GM18867 (cell line): ENCODE measurements around the gene MAST3.
"Not testable (repeated sequence)": the region's sequence is repeated elsewhere in the genome, so short reads cannot be mapped to it uniquely, and the experiment has no call there.

Source experiments
- ATAC-seq: cut with Tn5 transposase; IDR thresholded peaks from one replicate; pipeline ENCODE4 v1.9.1; 2021; ENCODE audit warnings: mild to moderate bottlenecking, moderate library complexity; ENCODE audit not compliant: unreplicated experiment

Gene MAST3

DNA sequence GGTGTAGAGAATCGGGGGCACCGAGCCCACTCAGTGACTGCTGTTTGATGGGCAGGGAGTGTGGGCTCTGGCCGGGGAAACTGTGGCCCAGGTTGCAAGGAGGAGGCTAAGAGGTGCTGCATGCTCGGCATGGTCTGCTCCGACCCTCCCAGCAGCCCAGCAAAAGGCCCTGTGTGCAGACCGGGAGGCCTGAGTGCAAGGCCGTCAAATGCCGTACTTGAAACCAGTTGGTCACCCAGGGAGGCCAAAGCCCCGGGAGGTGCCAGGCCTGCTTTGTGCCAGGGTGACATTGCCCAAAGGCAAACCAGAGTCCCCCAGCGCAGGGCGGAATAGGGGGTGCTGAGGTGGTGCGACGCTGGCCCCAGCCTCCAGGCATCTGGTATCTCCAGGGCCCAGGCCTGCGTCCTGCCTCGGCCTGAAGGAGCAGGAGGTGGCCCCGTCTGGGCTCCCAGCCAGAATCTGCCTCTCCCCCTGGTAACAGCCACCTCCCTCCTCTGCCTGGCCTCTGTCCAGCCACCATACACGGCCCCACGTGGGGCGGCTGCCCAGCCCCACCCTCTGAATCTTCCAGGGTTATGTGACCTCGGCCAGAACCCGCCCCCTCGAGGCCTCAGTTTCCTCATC lies 59.4 kb downstream of the MAST3 start:
- ATAC-seq = no peak

DNA sequence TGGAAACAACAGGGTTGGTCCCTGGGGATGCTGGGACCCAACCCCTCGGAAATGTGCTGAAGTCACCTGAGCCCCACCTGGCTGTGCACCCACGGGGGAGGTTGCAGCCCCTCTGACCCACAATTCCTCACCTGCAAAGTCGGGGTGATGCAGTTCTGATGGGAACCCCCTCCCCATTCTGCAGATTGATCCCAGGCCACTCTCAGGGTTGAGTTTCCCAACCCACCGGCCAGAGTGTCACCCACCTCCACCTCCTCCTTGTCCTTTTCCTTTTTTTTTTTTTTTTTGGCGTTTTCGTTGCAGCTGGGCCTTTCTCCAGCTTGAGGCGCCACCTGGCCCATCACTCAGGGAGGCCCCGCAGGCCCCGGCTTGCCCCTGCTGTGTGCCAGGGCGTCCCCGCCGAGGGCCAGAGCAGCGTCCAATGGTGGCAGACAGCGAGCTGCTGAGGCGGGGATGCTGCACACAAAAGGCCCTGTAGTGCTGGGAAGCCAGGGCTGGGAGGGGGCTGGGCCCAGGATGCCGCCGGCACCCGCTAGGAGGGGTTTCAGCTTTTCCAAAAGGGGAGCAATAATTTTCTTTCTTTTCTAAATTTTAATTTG lies 60.0 kb downstream of the MAST3 start:
- no peak for ATAC-seq

DNA sequence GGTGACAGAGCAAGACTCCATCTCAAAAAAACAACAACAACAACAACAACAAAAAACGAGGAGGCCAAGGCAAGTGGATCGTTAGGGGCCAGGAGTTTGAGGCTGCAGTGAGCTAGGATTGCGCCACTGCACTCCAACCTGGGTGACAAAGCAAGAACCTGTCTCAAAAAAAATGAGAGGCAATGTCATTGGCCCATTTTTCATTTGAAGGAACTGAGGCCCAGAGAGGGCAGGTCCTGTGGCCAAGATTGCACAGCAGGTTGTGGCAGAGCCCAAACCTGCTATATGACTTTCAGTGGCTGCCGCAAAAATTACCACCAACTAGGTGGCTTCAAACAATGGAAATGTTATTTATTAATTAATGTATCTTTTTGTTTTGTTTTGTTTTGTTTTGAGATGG lies 60.9 kb downstream of the MAST3 start:
- no peak for ATAC-seq

- ATAC-seq = not testable (repeated sequence)
These were observed 61.6 kb downstream of the MAST3 start for GRCh38 chr19:18159059-18159616.

DNA sequence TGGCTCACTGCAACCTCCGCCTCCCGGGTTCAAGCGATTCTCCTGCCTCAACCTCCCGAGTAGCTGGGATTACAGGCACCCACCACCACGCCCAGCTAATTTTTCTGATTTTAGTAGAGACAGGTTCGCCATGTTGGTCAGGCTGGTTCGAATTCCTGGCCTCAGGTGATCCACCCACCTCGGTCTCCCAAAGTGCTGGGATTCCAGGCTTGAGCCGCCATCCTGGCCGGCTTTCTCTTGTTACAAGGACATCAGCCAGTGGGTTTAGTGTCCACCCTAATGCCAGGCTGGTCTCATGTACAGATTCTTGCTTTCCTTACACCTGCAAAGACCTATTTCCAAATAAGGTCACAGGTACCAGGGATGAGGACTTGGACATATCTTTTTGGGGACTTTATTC lies 62.2 kb downstream of the MAST3 start:
- ATAC-seq = no peak

- ATAC-seq = no peak
These were observed 63.0 kb downstream of the MAST3 start for GRCh38 chr19:18160493-18160970.

- ATAC-seq = peak; percentile 62
These were observed 63.5 kb downstream of the MAST3 start for GRCh38 chr19:18160971-18161635.

DNA sequence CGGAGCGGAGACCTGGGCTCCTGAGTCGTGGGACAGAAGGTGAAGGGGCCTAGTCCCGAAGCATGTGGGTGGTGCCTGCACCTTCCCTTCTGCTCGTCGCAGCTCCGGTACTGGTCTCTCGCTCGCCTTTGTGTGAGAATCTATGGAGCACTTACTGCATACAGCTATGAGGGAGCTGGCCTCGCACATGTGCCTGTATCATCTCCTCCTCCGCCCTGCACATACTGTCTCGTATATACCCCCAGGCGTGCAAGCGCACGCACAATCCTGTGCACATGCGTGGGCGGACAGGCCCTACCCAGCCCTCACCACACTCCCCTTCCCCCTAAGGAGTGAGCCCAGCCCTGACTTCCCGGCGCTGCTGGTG lies 64.0 kb downstream of the MAST3 start:
- peak; percentile 4 for ATAC-seq

DNA sequence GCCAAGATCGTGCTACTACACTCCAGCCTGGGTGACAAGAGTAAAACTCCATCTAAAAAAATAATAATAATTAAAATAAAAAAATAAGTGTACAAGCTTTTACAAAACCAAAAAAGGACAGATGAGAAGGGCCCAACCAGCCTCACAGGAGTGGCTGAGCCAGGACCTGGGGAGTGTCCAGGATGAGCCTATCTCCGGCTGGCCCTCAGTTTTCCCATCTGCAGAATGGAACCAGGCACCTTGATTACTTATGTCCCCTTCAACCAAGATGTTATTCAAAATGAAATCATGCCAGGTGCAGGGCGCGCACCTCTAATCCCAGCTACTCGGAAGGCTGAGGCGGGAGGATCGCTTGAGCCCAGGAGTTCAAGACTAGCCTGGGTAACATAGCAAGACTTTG lies 66.5 kb downstream of the MAST3 start:
- no peak for ATAC-seq

GRCh38 chr19:18165794-18166544 lies 68.4 kb downstream of the MAST3 start:
- no peak for ATAC-seq

GRCh38 chr19:18167011-18167410 lies 69.4 kb downstream of the MAST3 start:
- no peak for ATAC-seq

- ATAC-seq = no peak
These were observed 70.5 kb downstream of the MAST3 start for GRCh38 chr19:18167975-18168645.

DNA sequence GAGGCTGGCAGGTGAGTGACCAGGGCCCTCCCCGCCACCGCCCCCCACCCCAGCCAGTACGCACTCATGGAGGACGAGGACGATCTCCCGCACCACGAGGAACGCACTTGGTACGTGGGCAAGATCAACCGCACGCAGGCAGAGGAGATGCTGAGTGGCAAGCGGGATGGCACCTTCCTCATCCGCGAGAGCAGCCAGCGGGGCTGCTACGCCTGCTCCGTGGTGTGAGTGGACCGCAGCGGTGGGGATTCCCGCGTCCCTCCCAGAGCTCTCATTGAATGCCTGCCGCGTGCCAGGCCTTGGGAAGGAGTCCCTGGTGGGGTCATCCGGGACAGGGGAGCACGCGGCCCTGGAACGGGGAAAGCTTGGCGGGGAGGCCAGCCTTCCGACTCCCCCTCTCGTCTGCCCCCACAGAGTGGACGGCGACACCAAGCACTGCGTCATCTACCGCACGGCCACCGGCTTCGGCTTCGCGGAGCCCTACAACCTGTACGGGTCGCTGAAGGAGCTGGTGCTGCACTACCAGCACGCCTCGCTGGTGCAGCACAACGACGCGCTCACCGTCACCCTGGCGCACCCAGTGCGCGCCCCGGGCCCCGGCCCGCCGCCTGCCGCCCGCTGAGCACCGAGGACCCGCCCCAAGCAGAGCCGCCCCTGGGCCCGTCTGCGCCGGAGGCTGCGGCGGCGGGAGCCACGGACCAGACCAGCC lies 71.2 kb downstream of the MAST3 start:
- ATAC-seq = no peak

DNA sequence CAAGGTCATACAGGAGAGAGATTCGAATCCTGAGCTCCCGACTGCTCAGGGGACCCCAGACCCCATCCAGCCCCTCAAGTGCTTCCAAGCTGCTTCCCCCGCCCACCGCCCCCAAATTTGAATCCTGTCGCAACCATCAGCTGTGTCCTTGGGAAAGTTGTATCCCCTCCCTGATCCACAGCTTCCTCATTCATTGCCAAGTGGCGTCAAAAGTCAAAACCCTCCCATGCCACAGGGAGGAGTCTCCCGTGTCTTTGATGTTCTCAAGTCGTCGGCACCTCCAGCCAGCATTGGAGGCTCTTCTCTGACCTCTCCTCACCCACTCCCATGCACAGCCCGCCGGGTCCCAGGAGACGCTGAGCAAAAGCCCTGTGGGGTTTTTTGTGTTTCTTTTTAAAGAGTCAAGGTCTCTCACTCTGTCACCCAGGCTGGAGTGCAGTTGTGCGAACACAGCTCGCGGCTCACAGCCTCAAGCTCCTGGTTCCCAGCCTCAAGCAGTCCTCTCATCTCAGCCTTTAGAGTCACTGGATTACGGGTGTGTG lies 73.2 kb downstream of the MAST3 start:
- no peak for ATAC-seq

- ATAC-seq = no peak
These were observed 74.2 kb downstream of the MAST3 start for GRCh38 chr19:18171605-18172327.

- no peak for ATAC-seq
These were observed 74.9 kb downstream of the MAST3 start for GRCh38 chr19:18172331-18173053.

DNA sequence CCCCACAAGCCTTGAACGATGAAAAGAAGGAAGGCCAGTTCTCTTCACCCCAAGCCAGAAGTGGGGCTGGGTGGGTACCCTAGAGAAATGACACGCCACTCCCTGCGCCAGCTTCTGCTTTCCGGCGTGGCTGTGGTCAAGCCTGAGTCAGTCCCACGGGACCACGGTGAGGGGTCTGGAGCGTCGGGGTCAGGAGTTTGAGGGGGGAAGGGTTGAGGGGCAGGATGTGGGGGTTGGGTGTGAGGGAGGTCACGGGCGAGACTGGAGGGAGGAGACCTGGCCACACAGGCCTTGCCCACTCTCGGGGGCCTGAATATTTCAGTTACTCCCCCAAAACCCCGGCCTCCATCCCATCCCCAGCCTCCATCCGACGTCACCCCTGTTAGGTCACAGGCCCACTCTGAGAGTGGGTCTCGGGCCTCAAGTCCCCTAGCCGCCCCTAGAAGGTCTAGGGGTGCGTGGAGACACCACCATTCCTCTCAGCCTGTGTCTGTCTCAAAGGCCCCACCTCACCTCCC lies 75.5 kb downstream of the MAST3 start:
- no peak for ATAC-seq

GRCh38 chr19:18173572-18174288 lies 76.2 kb downstream of the MAST3 start, which contains the start of gene IFI30:
TSS of gene IFI30 (plus strand) at chr19:18173813. CDS start at chr19:18173842, 29 bp downstream.
- ATAC-seq = peak; percentile 44
